ENCODE data around the gene RMRP. TPM values are rescaled to one million over a fixed set of nuclear protein-coding genes. Genes with fewer than 3 reads are reported as not detected.

The RMRP gene
- total RNA-seq = 14,337 and 15,426 TPM in 2 replicates
- long read RNA-seq = 0 reads

- peak within 1 kb of the TSS; percentile 95 for H3K27ac Mint-ChIP-seq (ENCODE audit: unreplicated experiment)
- H3K4me1 Mint-ChIP-seq (ENCODE audit: unreplicated experiment) = peaks cover 45% of the 10 kb centered on the region
- H3K9me3 Mint-ChIP-seq (ENCODE audit: unreplicated experiment) = no peaks in the 10 kb centered on the region
- peak; percentile 99 for DNase-seq (ENCODE audit: extremely low spot score, unreplicated experiment)
- H3K36me3 Mint-ChIP-seq (ENCODE audit: unreplicated experiment) = peaks cover 9% of the 10 kb centered on the region
- peak within 1 kb of the TSS; percentile 84 for H3K4me3 Mint-ChIP-seq (ENCODE audit: unreplicated experiment)
- no peaks in the 10 kb centered on the region for H3K27me3 Mint-ChIP-seq (ENCODE audit: unreplicated experiment)
- TF ChIP-seq CTCF (IDR thresholded peaks at IDR 0.05) = no peak
Measured at GRCh38 chr9:35657546-35658136, at the start of gene RMRP. Gene RMRP, minus strand, starts transcription at chr9:35658019.

- Mint-ChIP-seq H3K27me3 (ENCODE audit: unreplicated experiment) (no peaks in the 10 kb centered on the region), H3K4me3 (ENCODE audit: unreplicated experiment) (no peak overlapping the region), H3K27ac (ENCODE audit: unreplicated experiment) (no peak overlapping the region), H3K36me3 (ENCODE audit: unreplicated experiment) (peaks cover 69% of the 10 kb centered on the region), H3K4me1 (ENCODE audit: unreplicated experiment) (no peaks in the 10 kb centered on the region), H3K9me3 (ENCODE audit: unreplicated experiment) (no peaks in the 10 kb centered on the region)
- TF ChIP-seq CTCF (IDR thresholded peaks at IDR 0.05) = no peak
- no peak for DNase-seq (ENCODE audit: extremely low spot score, unreplicated experiment)
Measured at GRCh38 chr9:35706951-35707350, 49.1 kb upstream of the RMRP start.

- Mint-ChIP-seq H3K36me3 (ENCODE audit: unreplicated experiment) (peaks cover 60% of the 10 kb centered on the region), H3K4me3 (ENCODE audit: unreplicated experiment) (no peak overlapping the region), H3K27ac (ENCODE audit: unreplicated experiment) (no peak overlapping the region), H3K27me3 (ENCODE audit: unreplicated experiment) (no peaks in the 10 kb centered on the region), H3K9me3 (ENCODE audit: unreplicated experiment) (no peaks in the 10 kb centered on the region), H3K4me1 (ENCODE audit: unreplicated experiment) (no peaks in the 10 kb centered on the region)
- DNase-seq (ENCODE audit: extremely low spot score, unreplicated experiment) = no peak
- TF ChIP-seq CTCF (IDR thresholded peaks at IDR 0.05) = no peak
Measured at GRCh38 chr9:35705836-35706430, 48.1 kb upstream of the RMRP start.

GRCh38 chr9:35705372-35705771, 47.6 kb upstream of the RMRP start:
- Mint-ChIP-seq H3K27ac (ENCODE audit: unreplicated experiment) (no peak overlapping the region), H3K4me3 (ENCODE audit: unreplicated experiment) (no peak overlapping the region), H3K9me3 (ENCODE audit: unreplicated experiment) (no peaks in the 10 kb centered on the region), H3K36me3 (ENCODE audit: unreplicated experiment) (peaks cover 56% of the 10 kb centered on the region), H3K27me3 (ENCODE audit: unreplicated experiment) (no peaks in the 10 kb centered on the region), H3K4me1 (ENCODE audit: unreplicated experiment) (no peaks in the 10 kb centered on the region)
- TF ChIP-seq CTCF (IDR thresholded peaks at IDR 0.05) = no peak
- no peak for DNase-seq (ENCODE audit: extremely low spot score, unreplicated experiment)

GRCh38 chr9:35703906-35704672, 46.3 kb upstream of the RMRP start:
- Mint-ChIP-seq H3K27me3 (ENCODE audit: unreplicated experiment) (no peaks in the 10 kb centered on the region), H3K4me1 (ENCODE audit: unreplicated experiment) (no peaks in the 10 kb centered on the region), H3K9me3 (ENCODE audit: unreplicated experiment) (no peaks in the 10 kb centered on the region), H3K36me3 (ENCODE audit: unreplicated experiment) (peaks cover 51% of the 10 kb centered on the region), H3K4me3 (ENCODE audit: unreplicated experiment) (no peak overlapping the region), H3K27ac (ENCODE audit: unreplicated experiment) (no peak overlapping the region)
- DNase-seq (ENCODE audit: extremely low spot score, unreplicated experiment) = no peak
- TF ChIP-seq CTCF (IDR thresholded peaks at IDR 0.05) = no peak
